ENCODE measurements around the gene DDX54.

Gene DDX54, protein sequence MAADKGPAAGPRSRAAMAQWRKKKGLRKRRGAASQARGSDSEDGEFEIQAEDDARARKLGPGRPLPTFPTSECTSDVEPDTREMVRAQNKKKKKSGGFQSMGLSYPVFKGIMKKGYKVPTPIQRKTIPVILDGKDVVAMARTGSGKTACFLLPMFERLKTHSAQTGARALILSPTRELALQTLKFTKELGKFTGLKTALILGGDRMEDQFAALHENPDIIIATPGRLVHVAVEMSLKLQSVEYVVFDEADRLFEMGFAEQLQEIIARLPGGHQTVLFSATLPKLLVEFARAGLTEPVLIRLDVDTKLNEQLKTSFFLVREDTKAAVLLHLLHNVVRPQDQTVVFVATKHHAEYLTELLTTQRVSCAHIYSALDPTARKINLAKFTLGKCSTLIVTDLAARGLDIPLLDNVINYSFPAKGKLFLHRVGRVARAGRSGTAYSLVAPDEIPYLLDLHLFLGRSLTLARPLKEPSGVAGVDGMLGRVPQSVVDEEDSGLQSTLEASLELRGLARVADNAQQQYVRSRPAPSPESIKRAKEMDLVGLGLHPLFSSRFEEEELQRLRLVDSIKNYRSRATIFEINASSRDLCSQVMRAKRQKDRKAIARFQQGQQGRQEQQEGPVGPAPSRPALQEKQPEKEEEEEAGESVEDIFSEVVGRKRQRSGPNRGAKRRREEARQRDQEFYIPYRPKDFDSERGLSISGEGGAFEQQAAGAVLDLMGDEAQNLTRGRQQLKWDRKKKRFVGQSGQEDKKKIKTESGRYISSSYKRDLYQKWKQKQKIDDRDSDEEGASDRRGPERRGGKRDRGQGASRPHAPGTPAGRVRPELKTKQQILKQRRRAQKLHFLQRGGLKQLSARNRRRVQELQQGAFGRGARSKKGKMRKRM

DNA sequence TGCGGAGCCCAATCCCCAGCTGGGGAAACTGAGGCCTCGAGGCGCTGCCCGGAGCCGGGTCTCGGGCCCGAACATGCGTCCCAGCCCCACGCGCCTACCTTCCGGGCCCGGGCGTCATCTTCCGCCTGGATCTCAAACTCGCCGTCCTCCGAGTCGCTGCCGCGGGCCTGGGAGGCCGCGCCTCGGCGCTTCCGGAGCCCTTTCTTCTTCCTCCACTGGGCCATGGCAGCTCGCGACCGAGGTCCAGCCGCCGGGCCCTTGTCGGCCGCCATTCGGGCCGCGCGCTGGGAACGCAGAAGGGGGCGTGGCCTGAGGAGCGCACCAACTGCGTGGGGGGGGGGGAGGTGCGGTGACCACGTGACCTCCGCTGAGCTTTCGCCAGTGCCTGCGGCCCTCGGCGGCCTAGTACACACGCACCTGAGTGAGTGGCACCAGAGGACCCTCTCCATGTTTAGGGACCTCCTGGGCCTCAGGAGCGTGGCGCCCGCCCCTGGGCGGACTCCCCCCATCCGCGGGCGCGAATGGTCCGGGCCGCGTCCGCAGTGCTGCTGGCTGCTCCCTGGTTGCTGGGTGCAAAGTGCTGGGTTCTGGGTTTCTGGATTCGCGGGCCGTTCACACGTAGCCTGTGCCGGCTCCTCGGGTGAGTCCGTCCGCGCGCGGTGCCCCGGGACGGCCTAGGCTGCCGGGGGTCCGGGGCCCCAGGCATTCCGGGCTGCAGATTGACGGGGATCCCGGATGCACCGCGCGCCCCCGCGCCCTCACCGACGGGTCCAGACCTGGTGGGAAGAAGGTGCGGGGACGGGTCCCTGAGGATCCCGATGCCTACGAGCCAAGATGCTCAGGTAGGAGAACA lies at the start of gene DDX54, which contains the start of gene RITA1:
TSS of gene DDX54 (minus strand) at position 299 of the 853 bp plus-strand sequence. CDS start at position 272, 27 bp downstream.
TSS of gene RITA1 (plus strand) at position 542 of the 853 bp plus-strand sequence. CDS start 1,026 bp downstream, outside the sequence.
- H3K4me3 ChIP-seq = peak within 1 kb of the TSS; percentile 99
- H3K36me3 ChIP-seq (replicated peaks) = peaks cover 33% of the 10 kb centered on the region
- peak; percentile 91 to 93 for DNase-seq (ENCODE audit: low spot score in 2 of 2)
- H3K9me3 ChIP-seq = no peaks in the 10 kb centered on the region; the same call in 1 of the 2 replicates
- no peaks in the 10 kb centered on the region for H3K27me3 ChIP-seq (ENCODE audit: low read depth)
- in situ Hi-C loops (cut with MboI; ENCODE audit: low sequenced_read_pairs) = no loop called here
- H3K4me1 ChIP-seq = peaks cover 12% of the 10 kb centered on the region

DNA sequence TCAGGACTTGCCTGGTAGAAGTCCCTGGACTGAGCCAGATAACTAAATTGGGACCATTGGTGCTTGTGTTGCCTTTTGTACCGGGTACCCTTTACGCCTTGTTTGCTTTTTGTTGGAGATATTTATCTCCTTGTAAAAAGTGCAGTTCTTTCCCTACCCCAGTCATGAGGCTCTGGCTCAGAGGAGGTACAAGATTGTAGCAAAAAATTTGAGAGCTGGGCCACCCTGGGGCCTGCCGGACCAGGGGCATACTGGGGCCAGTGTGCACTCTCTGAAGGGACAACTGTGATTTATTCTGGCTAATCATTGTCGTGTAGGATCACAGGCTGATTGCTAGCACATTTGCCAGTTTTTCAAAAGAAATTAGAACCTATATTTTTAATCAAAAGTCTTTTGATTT lies 49.2 kb upstream of the DDX54 start:
- H3K27me3 ChIP-seq (ENCODE audit: low read depth) = no peaks in the 10 kb centered on the region
- no peak overlapping the region for H3K4me3 ChIP-seq
- no peaks in the 10 kb centered on the region for H3K9me3 ChIP-seq
- no peak for DNase-seq (ENCODE audit: low spot score in 2 of 2)
- peaks cover 57% of the 10 kb centered on the region for H3K36me3 ChIP-seq (replicated peaks)
- no peaks in the 10 kb centered on the region for H3K4me1 ChIP-seq
- in situ Hi-C loops (cut with MboI; ENCODE audit: low sequenced_read_pairs) = no loop called here

DNA sequence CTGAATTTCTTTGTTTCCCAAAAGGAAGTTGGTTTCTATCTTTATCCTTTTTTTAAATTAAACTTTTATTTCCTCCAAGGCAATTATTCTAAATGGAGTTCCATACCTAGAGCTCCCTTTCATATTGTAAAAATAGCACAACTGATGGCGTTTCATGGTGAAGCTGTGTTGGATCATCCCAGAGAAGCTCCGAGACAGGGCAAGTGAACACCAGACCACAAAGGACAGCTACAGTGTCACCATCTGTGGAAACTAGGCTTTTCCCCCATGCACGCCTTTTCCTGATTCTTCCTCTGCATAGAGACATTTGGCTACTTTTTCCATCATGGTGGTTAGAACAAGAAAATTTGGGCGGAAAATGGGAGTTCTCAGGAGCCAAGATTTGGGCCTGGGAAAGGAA lies 48.7 kb upstream of the DDX54 start:
- Histone ChIP-seq H3K4me1 (no peaks in the 10 kb centered on the region), H3K4me3 (no peak overlapping the region), H3K9me3 (no peaks in the 10 kb centered on the region), H3K27me3 (ENCODE audit: low read depth) (no peaks in the 10 kb centered on the region), H3K36me3 (replicated peaks) (peaks cover 62% of the 10 kb centered on the region)
- in situ Hi-C loops (cut with MboI; ENCODE audit: low sequenced_read_pairs) = no loop called here
- no peak for DNase-seq (ENCODE audit: low spot score in 2 of 2)

DNA sequence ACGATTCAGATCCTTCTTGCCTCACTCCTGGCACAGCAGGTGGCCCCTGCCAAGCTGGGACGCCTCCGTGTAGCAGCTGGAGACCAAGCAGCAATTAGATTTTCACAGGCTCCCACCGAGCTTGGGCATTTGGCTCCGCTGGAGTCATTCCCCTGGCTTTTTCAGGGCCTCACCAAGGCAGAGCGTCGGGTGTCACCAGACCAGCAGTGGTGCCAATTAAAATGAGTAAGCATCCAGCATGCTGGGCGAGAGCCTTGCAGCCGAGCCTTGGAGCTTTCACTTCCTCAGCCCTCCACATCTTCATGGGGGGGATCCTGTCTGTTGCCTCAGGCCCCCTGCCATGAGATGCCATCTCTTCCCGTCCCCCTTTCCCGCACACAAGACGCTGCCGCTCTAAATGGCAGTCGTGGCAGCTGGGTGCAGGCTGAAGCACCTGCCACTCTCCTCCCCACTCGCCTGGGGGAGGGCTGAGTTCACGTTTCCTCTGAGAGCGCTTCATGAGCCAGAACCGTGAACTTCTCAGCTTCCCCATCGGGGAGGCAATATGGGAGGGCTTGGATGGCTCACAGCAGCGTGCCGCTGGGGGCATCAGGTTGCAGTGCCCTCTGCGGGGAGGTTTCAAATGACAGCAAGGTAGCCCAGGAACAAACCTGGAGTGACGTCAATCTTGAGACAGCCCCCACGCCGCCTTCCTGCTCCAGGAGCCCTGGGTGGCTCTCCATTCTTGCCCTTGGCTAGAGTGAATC lies 47.7 kb upstream of the DDX54 start:
- Histone ChIP-seq H3K9me3 (no peaks in the 10 kb centered on the region), H3K4me3 (no peak overlapping the region), H3K4me1 (no peaks in the 10 kb centered on the region)

DNA sequence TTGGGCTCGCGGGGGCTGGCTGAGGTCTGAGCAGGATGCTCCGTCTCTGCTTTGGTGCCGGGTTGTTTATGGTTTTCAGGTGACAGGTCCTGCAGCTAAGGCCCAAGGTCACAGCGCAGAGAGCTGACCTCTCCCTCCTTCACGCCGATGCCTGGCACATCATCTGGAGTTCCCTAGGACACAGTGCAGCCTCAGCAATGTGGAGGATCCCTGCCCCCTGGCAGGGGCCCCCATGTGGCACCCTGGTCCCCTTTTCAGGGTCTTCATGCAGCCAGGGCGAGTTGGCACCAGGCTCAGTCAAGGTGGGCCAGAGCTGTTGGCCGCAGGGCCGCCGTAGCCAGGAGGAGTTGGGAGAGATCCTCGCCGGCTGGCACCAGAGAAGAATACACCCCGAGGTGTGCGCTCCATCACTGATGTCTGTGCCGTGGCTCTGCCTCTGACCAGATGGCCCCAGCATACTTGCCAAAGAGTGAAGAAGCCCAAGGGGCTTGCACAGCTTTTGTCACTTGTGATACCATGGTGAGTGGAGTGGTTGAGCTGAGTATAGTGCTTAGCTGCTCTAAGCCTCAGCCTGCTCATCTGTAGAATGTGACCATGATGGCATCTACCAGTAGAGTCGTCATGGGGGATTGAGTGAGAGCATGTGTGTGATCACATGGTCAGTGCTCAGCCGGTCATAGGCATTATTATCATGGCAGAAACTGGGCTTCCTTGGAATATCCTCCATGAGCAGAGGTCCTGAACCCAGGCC lies 47.0 kb upstream of the DDX54 start:
- no peaks in the 10 kb centered on the region for H3K9me3 ChIP-seq
- H3K27me3 ChIP-seq (ENCODE audit: low read depth) = no peaks in the 10 kb centered on the region
- in situ Hi-C loops (cut with MboI; ENCODE audit: low sequenced_read_pairs) = no loop called here
- no peak for DNase-seq (ENCODE audit: low spot score in 2 of 2)
- H3K36me3 ChIP-seq (replicated peaks) = peaks cover 76% of the 10 kb centered on the region
- H3K4me3 ChIP-seq = no peak overlapping the region
- no peaks in the 10 kb centered on the region for H3K4me1 ChIP-seq

More for the DNA sequence above, 47.7 kb upstream of the DDX54 start:
- no peaks in the 10 kb centered on the region for H3K27me3 ChIP-seq (ENCODE audit: low read depth)
- no peak for DNase-seq (ENCODE audit: low spot score in 2 of 2)
- in situ Hi-C loops (cut with MboI; ENCODE audit: low sequenced_read_pairs) = no loop called here
- peaks cover 72% of the 10 kb centered on the region for H3K36me3 ChIP-seq (replicated peaks)

DNA sequence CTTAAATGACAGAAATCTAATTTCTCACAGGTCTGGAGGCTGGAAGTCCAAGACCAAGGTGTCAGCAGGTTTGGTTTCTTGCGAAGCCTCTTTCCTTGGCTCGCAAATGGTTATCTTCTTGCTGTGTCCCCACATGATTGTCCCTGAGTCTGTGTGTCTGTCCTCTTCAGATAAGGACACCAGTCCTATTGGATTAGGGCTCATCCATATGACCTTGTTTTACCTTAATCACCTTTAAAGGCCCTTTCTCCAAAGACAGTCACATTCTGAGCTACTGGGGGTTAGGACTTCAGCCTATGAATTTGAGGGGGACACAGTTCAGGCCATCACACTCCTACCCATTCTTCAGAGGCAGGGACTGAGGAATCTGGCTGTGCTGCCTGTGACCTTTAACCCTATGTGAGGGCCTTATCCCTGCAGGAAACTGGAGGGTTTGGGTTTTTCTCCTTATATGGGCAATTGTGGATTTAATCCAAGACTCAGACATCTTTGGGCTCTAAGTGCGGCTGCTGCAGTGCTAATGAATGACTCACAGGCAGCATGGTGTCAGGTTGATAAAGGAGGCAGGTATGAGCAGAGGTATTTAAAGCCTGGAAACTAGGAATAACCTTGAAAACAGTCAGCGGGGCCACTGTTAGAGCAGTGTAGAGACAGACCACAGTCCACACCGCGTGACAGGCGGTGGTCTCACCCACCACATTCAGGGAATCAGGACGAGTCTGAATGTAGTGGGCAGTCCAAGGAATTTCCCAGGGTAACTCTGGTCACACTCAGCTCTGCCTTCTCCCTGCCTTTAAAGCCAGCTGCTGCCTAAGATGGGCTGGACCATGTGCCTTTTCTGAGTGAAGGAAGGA lies 46.2 kb upstream of the DDX54 start:
- peaks cover 79% of the 10 kb centered on the region for H3K36me3 ChIP-seq (replicated peaks)
- DNase-seq (ENCODE audit: low spot score in 2 of 2) = no peak
- in situ Hi-C loops (cut with MboI; ENCODE audit: low sequenced_read_pairs) = no loop called here
- no peaks in the 10 kb centered on the region for H3K9me3 ChIP-seq
- no peak overlapping the region for H3K4me3 ChIP-seq
- H3K27me3 ChIP-seq (ENCODE audit: low read depth) = no peaks in the 10 kb centered on the region
- H3K4me1 ChIP-seq = no peaks in the 10 kb centered on the region

DNA sequence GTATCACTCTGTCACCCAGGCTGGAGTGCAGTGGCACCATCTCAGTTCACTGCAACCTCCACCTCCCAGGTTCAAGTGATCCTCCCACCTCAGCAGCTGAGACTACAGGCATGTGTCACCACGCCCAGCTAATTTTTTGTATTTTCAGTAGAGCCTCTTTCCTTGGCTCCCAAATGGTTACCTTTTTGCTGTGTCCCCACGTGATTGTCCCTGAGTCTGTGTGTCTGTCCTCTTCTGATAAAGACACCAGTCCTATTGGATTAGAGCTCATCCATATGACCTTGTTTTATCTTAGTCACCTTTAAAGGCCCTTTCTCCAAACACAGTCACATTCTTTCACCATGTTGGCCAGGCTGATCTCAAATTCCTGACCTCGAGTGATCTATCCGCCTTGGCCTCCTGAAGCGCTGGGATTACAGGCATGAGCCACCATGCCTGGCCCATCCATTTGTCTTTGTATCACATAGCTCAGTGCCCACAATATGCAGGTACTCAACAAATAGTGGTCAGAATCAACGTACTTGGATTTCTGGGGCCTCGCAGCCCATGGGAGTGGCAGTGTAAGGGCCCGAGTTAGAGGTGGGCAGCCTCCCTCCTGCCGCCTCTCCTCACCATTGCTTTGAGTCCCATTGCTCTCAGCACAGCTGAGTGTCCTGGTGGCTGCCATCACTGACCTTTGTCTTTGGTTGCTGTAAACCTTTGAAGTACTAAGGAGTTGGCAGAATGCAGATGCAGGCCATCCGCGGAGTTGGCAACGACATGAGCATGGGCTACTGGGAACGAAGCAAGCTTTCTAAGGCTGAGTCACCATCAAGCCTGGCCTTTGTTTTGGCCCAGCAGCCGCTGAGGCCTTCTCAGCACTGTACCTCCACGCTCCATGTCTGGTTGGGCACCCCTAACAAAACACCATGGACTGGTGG lies 45.3 kb upstream of the DDX54 start:
- DNase-seq (ENCODE audit: low spot score in 2 of 2) = no peak
- no peak overlapping the region for H3K4me3 ChIP-seq
- H3K36me3 ChIP-seq (replicated peaks) = peaks cover 76% of the 10 kb centered on the region
- no peaks in the 10 kb centered on the region for H3K9me3 ChIP-seq
- in situ Hi-C loops (cut with MboI; ENCODE audit: low sequenced_read_pairs) = no loop called here
- no peaks in the 10 kb centered on the region for H3K4me1 ChIP-seq
- no peaks in the 10 kb centered on the region for H3K27me3 ChIP-seq (ENCODE audit: low read depth)

DNA sequence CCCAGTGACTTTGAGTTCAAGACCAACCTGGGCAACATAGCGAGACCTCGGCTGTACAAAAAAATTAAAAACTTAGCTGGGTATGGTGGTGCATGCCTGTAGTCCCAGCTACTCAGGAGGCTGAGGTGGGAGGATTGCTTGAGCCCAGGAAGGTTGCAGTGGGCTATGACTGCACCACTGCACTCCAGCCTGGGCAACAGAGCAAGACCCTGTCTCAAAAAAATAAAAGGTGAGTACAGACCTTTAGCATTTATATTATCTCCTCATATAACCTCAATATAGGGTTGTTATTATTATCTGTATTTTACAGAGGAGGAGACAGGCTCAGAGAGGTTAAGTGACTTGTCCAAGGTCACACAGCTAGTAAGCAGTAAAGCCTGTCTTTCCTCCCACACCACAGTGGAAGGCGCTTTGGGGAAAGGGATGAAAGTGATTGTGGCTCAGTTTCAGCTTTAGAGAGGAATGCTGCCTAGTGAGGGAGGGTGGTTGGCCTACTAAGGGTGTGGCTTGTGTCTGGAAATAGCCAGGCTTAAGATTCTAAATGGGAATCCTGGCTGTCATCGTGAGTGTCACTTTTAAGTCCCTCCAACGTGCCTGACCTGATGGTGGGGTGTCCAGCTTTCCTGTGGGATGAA lies 43.2 kb upstream of the DDX54 start:
- H3K27me3 ChIP-seq (ENCODE audit: low read depth) = no peaks in the 10 kb centered on the region
- H3K36me3 ChIP-seq (replicated peaks) = peaks cover 63% of the 10 kb centered on the region
- in situ Hi-C loops (cut with MboI; ENCODE audit: low sequenced_read_pairs) = no loop called here
- H3K4me3 ChIP-seq = no peak overlapping the region
- DNase-seq (ENCODE audit: low spot score in 2 of 2) = no peak
- no peaks in the 10 kb centered on the region for H3K4me1 ChIP-seq
- H3K9me3 ChIP-seq = no peaks in the 10 kb centered on the region

DNA sequence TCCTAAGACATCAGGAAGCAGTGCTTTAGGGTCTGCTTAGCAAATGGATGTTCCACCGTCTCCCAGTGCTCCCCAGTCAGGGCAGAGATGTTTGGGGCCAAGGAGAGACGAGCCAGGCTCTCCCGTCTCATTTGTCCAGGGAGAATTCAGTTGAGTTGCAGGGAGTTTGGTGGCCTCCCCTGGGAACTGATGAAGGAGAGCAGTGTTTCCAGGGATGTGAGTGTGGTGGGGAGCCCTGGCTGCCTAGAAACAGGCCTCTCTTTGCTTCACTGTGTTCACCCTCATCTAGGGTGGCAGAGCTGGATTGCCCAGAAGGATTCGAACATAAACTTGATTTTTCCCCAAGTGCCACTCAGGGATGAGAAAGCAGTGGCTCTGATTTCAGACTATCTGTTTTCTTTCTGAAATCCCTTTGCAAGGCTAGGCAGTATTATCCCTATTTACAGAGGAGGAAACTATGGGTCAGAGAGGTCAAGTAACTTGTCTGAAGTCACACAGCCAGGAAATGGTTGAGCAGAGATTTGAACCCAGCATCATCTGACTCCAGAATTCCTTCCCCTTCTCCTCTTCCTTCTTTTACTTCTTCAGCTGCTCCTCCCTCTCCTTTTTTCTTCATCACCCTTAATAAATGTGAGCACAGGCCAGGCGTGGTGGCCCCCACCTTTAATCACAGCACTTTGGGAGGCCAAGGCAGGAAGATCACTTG lies 42.6 kb upstream of the DDX54 start:
- no peaks in the 10 kb centered on the region for H3K9me3 ChIP-seq
- in situ Hi-C loops (cut with MboI; ENCODE audit: low sequenced_read_pairs) = no loop called here
- no peak for DNase-seq (ENCODE audit: low spot score in 2 of 2)
- H3K36me3 ChIP-seq (replicated peaks) = peaks cover 60% of the 10 kb centered on the region
- no peaks in the 10 kb centered on the region for H3K27me3 ChIP-seq (ENCODE audit: low read depth)
- H3K4me3 ChIP-seq = no peak overlapping the region
- peaks cover 6% of the 10 kb centered on the region for H3K4me1 ChIP-seq
